ENCODE measurements around the gene SYT2. TPM values are rescaled to one million over a fixed set of nuclear protein-coding genes. Genes with fewer than 3 reads are reported as not detected.
A peak's percentile ranks its signal among the peaks of the same experiment; 100 is the strongest.

The SYT2 gene
- total and polyA plus RNA-seq, 9 of the 15 experiments (the other 6 are each of a cell fraction or from before 2014, with no cell fraction given) = not detected

- Histone ChIP-seq H3K4me1 (replicated peaks in 1 of 2; ENCODE audit: control insufficient read depth in 2 of 2, insufficient read depth in 2 of 2, low read length in 2 of 2) (no peaks in the 10 kb centered on the region), H3K4me2 (ENCODE audit: insufficient read depth, low read length) (no peak overlapping the region), H2AFZ (ENCODE audit: low read depth, low read length) (no peak overlapping the region), H3K27me3 (ENCODE audit: control insufficient read depth in 2 of 2, insufficient read depth in 2 of 2, low read length in 2 of 2) (no peaks in the 10 kb centered on the region), H4K20me1 (replicated peaks; ENCODE audit: control insufficient read depth, insufficient read depth, low read length) (no peaks in the 10 kb centered on the region), H3K27ac (ENCODE audit: extremely low read depth, low read depth, low read length) (no peak overlapping the region), H3K9ac (ENCODE audit: insufficient read depth in 1 of 2, low read depth in 2 of 2, low read length in 2 of 2) (no peak overlapping the region), H3K9me3 (replicated peaks; ENCODE audit: control insufficient read depth, insufficient read depth, low read depth, low read length) (no peaks in the 10 kb centered on the region), H3K4me3 (no peak overlapping the region), H3K9me1 (ENCODE audit: control insufficient read depth, insufficient read depth, low read length) (no peaks in the 10 kb centered on the region), H3K79me2 (ENCODE audit: control insufficient read depth, insufficient read depth, low read length) (no peaks in the 10 kb centered on the region), H3K36me3 (ENCODE audit: control insufficient read depth, insufficient read depth, low read length) (peaks cover 91% of the 10 kb centered on the region)
- ATAC-seq (no peak), FAIRE-seq (no peak), DNase-seq (ENCODE audit: extremely low read depth in 1 of 4, low spot score in 3 of 4) (no peak)
- 65% methylated on average over 1 of the region's 1 CpG for WGBS (ENCODE audit: insufficient coverage, low coverage, missing lambda C conversion rate)
- in situ Hi-C loops (cut with MboI) (loop anchor here (10.0 kb wide), 1 partner anchor 244 kb away; no protein-coding TSS in a partner anchor), intact Hi-C loops (cut with micrococcal nuclease) (loop anchor here (2.0 kb wide), 1 partner anchor 102 kb away; no protein-coding TSS in a partner anchor)
- CTCF ChIA-PET (ENCODE audit: low intra/inter-chr PET ratio) = interaction anchor here (0.7 kb wide), 1 partner anchor 248 kb away, joined by 4 read pairs; no protein-coding TSS in a partner anchor
- TF ChIP-seq ZFPM2 (CRISPR knock-in tag; IDR thresholded peaks at IDR 0.05) = no peak
- peak; percentile 9 to 38; a peak in 2 of 4 replicates for TF ChIP-seq RAD21 (CRISPR knock-in tag; conservative IDR thresholded peaks at IDR 0.05 in 1 of 2, IDR thresholded peaks at IDR 0.05 in 1 of 2)
- TF ChIP-seq ZBTB7A (IDR thresholded peaks at IDR 0.05; ENCODE audit: borderline replicate concordance, control insufficient read depth, low read depth, low read length) = no peak
- TF ChIP-seq HCFC1 (IDR thresholded peaks at IDR 0.05; ENCODE audit: low read depth, low read length) = no peak
- TF ChIP-seq CTCF (IDR thresholded peaks at IDR 0.05 in 2 of 3, conservative IDR thresholded peaks at IDR 0.05 in 1 of 3; ENCODE audit: insufficient read depth in 2 of 3, low read depth in 1 of 3, low read length in 3 of 3) = peak in 1 of 3 experiments; percentile 34; a peak in 2 of 6 replicates
- no TSS peak for BruUV-seq (replicated peaks)
- POLR2A ChIA-PET = interaction anchor here (1.4 kb wide), 1 partner anchor 11 kb away, joined by 3 read pairs; no protein-coding TSS in a partner anchor
Observed at GRCh38 chr1:202750761-202751160, 40.5 kb upstream of the SYT2 start.
